CD4-positive, alpha-beta T cell treated with Interleukin-17A for 4 hours (primary cell): ENCODE measurements around the gene NEK1.
"Not testable (repeated sequence)": the region's sequence is repeated elsewhere in the genome, so short reads cannot be mapped to it uniquely, and the experiment has no call there.

Source experiments
- DNase-seq: peaks from one replicate; pipeline ENCODE4 v3.0.0-alpha.2; 2020; ENCODE audit warnings: mixed read lengths

NEK1 gene

GRCh38 chr4:169492436-169493163, 119.8 kb downstream of the NEK1 start:
- peak; percentile 5 for DNase-seq

DNA sequence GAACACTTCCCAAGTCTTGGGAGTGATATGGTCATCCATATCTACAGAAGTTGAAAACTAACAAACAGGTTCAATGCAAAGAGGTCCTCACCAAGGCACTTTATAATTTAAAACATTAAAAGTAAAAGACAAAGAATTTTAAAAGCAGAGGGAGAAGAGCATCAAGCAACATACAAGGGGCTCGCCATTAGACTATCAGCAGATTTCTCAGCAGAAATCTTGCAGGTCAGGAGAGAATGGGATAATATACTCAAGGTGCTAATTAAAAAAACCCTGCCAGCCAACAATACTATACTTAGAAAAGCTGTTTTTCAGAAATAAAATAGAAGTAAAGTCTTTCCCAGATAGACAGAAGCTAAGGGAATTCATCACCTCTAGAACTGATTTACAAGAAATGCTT, 121.2 kb downstream of the NEK1 start:
- no peak for DNase-seq

GRCh38 chr4:169489306-169489705, 123.1 kb downstream of the NEK1 start:
- DNase-seq: no peak

GRCh38 chr4:169485791-169486742, 126.3 kb downstream of the NEK1 start:
- peak; percentile 13 for DNase-seq

- DNase-seq: no peak
Measured at GRCh38 chr4:169485086-169485485, 127.3 kb downstream of the NEK1 start.

DNA sequence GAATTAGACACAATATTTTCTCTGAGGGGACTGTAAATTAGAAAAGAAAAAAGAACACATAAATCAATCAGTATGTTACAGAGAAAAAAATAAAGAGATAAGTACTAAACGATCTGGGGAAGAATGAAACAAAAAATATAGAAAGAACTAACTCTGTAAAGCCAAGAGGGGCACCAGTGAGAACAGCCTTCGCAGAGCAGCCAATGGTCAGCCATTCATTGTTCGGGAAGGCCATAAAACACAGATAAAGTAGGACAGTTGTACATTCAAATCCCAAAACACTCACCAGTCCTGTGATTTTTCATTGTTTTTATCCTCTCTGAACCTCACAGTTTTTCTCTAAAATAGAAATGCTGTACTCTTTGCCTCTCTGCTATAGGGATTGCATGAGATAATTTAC, 127.9 kb downstream of the NEK1 start:
- no peak for DNase-seq

- DNase-seq: no peak
Measured at GRCh38 chr4:169464080-169464479, 148.3 kb downstream of the NEK1 start.

DNA sequence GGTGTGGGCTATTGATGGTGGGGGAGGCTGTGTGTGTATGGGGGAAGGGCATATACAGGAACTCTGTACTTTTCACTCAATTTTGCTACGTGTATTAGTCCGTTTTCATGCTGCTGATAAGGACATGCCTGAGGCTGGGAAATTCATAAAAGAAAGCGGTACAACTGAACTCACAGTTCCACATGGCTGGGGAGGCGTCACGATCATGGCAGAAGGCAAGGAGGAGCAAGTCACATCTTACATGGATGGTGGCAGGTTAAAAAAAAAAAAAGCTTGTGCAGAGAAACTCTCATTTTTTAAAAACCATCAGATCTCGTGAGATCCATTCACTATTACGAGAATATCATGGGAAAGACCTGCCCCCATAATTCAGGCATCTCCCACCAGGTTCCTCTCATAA, 152.3 kb downstream of the NEK1 start:
- DNase-seq: no peak

- no peak for DNase-seq
Measured at GRCh38 chr4:169458575-169458974, 153.8 kb downstream of the NEK1 start.

DNA sequence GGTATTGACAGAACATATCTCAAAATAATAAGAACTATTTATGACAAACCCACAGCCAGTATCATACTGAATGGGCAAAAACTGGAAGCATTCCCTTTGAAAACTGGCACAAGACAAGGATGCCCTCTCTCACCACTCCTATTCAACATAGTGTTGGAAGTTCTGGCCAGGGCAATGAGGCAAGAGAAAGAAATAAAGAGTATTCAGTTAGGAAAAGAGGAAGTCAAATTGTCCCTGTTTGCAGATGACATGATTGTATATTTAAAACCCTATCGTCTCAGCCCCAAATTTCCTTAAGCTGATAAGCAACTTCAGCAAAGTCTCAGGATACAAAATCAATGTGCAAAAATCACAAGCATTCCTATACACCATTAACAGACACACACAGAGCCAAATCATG, 159.7 kb downstream of the NEK1 start:
- DNase-seq: not testable (repeated sequence)

DNA sequence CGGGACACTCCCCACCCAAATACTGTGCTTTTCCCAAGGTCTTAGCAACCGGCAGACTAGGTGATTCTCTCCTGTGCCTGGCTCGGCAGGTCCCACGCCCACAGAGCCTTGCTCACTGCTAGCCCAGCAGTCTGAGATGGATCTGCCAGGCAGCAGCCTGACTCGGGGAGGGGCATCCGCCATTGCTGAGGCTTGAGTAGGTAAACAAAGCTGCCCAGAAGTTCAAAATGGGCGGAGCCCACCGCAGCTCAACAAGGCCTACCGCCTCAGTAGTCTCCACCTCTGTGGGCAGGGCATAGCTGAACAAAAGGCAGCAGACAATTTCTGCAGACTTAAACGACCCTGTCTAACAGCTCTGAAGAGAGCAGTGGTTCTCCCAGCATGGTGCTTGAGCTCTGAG, 163.4 kb downstream of the NEK1 start:
- not testable (repeated sequence) for DNase-seq

- no peak for DNase-seq
Measured at GRCh38 chr4:169446824-169447223, 165.6 kb downstream of the NEK1 start.

- DNase-seq: no peak
Measured at GRCh38 chr4:169443748-169444147, 168.6 kb downstream of the NEK1 start.

DNA sequence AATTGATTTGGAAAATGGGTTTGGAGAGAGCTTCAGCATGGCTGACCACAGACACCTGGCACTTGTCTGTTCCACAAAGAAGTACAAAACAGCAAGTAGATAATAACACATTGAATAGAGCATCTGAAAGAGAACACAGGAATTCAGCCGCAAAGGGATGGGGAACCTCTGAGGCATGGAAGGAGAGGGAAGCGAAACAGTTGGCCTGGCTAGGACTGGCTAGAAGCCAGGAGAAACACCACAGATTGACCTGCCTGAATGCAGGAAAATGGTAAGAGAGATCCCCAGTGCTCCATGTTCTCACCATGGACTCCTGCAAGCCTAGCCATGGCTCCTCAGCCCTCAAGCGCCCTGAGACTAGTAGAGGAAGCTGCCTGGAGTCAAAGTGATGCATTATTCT, 171.9 kb downstream of the NEK1 start:
- DNase-seq: no peak

DNA sequence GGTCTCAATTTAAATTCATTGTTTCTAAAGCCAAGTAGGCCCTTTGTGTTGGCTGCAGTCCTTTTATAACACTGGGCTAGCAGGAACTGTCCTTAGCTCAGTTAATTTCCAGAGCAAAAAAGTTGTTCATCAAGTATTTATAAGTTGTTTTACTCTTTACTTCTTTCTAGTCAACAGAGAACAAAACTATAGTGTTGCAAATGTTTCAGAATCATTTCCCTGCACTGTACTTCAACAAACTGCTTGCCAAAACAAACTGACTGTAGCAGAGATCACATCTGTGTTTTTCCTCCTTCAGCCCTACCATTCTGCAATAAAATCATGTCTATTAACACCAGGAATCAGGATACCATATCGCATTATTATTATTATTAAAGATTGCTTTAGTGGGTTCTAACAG, 173.1 kb downstream of the NEK1 start:
- no peak for DNase-seq

DNA sequence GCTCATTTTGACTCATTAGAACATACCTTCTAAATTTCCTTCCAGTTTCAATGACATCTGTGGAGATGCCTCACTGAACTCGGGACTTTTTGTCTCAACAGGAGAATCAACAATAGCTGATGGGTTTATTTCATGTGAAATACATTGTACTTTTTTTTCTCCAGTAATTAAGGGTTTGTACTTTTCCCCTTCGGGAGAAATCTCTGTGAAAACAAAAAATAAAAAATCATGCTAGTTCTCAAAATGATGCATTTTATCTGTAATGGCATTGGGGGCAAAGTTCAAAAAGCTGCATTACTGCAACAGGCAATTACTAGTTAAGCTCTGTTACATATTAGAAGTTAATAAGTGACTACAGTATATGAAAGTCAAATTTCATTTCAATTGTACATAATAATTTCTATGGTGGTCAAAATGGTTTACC, 174.3 kb downstream of the NEK1 start:
- no peak for DNase-seq

- DNase-seq: no peak
Measured at GRCh38 chr4:169437299-169438047, 174.9 kb downstream of the NEK1 start.

DNA sequence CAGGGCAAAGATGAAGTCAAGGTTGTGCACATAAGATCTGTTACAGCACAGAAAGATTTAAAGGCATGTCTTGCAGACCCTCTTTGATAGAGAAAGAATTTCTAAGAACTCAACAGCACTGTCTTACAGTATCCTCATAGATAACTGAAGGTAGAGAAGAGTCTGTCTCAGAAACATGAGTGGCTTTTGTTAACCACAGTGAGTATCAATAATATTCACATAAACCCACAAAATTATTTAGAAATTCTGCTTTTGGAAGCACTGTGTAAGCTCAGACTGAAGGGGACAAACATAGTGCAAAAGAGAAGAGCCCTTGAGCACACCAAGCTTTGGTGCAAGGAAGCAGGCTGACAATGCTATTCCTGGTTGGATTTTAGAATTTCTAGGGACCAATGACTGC, 175.6 kb downstream of the NEK1 start:
- no peak for DNase-seq

- no peak for DNase-seq
Measured at GRCh38 chr4:169428376-169428775, 184.0 kb downstream of the NEK1 start.

DNA sequence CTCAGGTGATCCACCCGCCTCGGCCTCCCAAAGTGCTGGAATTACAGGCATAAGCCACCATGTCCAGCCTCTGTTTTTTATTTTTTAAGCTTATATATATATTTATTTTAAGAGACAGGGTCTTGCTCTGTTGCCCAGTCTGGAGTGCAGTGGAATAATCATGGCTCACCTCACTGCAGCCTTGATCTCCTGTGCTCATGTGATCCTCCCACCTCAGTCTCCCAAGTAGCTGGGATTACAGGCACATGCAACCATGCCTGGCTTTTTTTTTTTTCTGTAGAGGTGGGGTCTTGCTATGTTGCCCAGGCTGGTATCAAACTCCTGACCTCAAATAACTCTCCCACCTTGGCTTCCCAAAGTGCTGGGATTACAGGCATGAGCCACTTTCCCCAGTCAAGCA, 184.7 kb downstream of the NEK1 start:
- not testable (repeated sequence) for DNase-seq

DNA sequence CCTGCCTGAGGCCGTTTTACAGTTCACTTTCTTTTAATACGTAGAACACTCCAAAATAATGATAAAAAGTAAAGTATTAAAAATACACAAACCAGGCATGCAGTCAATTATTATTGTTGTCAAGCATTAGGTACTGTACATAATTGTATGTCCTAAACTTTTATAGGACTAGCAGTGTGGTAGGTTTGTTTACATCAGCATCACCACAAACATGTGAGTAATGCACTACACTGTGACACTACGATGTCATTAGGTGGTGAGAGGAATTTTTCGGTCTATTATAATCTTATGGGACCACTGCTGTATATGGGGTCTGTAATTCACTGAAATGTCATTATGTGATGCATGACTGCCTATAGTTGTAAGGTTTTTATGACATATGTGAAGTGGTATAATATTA, 192.1 kb downstream of the NEK1 start:
- no peak for DNase-seq

GRCh38 chr4:169418846-169419245, 193.5 kb downstream of the NEK1 start:
- no peak for DNase-seq

DNA sequence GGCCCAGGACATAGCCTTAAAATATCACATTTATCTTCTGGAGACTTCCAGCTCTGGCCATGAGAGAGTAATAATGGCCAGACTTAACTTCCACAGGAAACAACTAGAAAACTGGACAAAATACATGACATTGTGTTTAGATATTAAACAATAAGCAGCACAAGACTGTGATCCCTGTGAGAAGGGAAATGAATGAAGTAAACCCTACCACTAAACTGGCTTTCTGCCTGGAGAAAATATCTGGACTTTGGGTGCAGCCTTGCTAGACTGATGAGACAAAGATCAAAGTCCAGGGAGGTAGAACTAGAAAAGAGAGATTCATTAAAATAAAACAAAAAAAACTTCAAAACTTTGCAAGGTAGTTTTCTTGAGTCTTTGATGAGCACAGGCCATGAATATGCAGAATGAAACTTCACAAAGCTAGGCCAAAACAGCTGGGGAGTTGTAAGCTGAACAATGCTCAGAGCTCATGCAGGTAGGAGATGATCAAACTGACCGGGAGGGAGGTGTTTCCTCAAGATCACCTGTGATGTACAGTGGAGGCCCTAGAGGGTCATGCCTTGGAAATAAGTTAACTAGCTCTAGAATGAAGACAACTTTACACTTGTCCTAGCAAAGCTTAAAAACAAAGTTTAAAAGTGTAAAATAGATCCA, 194.6 kb downstream of the NEK1 start:
- DNase-seq: no peak
